DLD1 (cell line): ENCODE measurements around the gene SCUBE2.

ENCODE experiments used
- in situ Hi-C: cut with HindIII; loops from 2 replicates; pipeline ENCODE4 v1.10.0; 2017; ENCODE audit warnings: low sequenced_read_pairs

SCUBE2 gene

GRCh38 chr11:9047964-9048523, 43.4 kb downstream of the SCUBE2 start:
- in situ Hi-C loops = no loop called here

- in situ Hi-C loops = no loop called here
Observed at GRCh38 chr11:9046481-9046880, 44.9 kb downstream of the SCUBE2 start.

GRCh38 chr11:9042488-9042887, 48.9 kb downstream of the SCUBE2 start:
- in situ Hi-C loops = no loop called here

GRCh38 chr11:9041747-9042146, 49.7 kb downstream of the SCUBE2 start:
- in situ Hi-C loops = no loop called here

- in situ Hi-C loops = no loop called here
Observed at GRCh38 chr11:9040410-9040809, 51.0 kb downstream of the SCUBE2 start.

- in situ Hi-C loops = no loop called here
Observed at GRCh38 chr11:9039863-9040262, 51.5 kb downstream of the SCUBE2 start.

- in situ Hi-C loops = no loop called here
Observed at GRCh38 chr11:9039198-9039597, 52.2 kb downstream of the SCUBE2 start.

- in situ Hi-C loops = no loop called here
Observed at GRCh38 chr11:9038541-9038940, 52.9 kb downstream of the SCUBE2 start.

- in situ Hi-C loops = no loop called here
Observed at GRCh38 chr11:9037963-9038362, 53.4 kb downstream of the SCUBE2 start.

GRCh38 chr11:9037046-9037780, 54.2 kb downstream of the SCUBE2 start:
- in situ Hi-C loops = no loop called here

GRCh38 chr11:9030601-9031000, 60.8 kb downstream of the SCUBE2 start:
- in situ Hi-C loops = no loop called here

GRCh38 chr11:9029422-9029821, 62.0 kb downstream of the SCUBE2 start:
- in situ Hi-C loops = no loop called here

- in situ Hi-C loops = no loop called here
Observed at GRCh38 chr11:9028581-9028980, 62.8 kb downstream of the SCUBE2 start.

- in situ Hi-C loops = no loop called here
Observed at GRCh38 chr11:9025101-9025850, 66.1 kb downstream of the SCUBE2 start.

GRCh38 chr11:9022961-9023680, 68.3 kb downstream of the SCUBE2 start:
- in situ Hi-C loops = no loop called here

- in situ Hi-C loops = no loop called here
Observed at GRCh38 chr11:9020916-9021315, 70.5 kb downstream of the SCUBE2 start.

GRCh38 chr11:9019861-9020260, 71.5 kb downstream of the SCUBE2 start:
- in situ Hi-C loops = no loop called here

- in situ Hi-C loops = no loop called here
Observed at GRCh38 chr11:9017773-9018172, 73.6 kb downstream of the SCUBE2 start.

GRCh38 chr11:9016916-9017642, 74.3 kb downstream of the SCUBE2 start:
- in situ Hi-C loops = no loop called here

GRCh38 chr11:9015677-9016076, 75.7 kb downstream of the SCUBE2 start:
- in situ Hi-C loops = no loop called here

- in situ Hi-C loops = loop anchor here (5.0 kb wide), 1 partner anchor 127 kb away; no protein-coding TSS in a partner anchor
Observed at GRCh38 chr11:9014826-9015225, 76.6 kb downstream of the SCUBE2 start.
